Measurements from ENCODE around the gene CREB3L2.
"Not testable (repeated sequence)": the region's sequence is repeated elsewhere in the genome, so short reads cannot be mapped to it uniquely, and the experiment has no call there.

CREB3L2 gene

DNA sequence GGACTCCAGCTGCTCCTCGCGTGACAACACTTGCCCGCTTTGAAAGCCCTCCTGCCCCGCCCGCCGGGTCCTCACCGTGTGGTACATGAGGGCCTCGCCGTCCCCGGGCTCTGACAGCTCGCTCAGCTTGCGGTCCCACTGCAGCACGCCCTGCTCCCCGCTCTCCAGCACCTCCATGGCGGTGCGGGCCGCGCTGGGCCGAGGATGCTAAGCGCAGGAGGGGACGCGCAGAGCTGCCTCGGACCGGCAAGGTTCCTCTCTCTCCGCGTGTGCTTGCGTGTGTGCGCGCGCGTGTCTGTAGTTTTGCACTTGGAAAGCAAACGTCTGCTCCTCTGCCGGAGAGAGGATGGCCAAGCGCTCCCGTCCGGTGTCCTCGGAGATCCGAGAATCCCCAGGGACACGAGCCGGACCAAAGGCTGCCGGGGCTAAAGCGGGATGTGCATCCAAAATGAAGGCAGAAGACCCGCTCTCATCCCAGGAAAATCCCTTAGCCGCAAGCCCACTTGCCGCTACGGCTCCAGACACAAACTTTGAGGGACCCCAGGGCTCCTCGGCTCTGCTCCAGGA lies at the start of gene CREB3L2:
Gene CREB3L2, minus strand, starts transcription at position 558 of the 567 bp plus-strand sequence. Its CDS starts 381 bp downstream, at position 177.
- peak; percentile 35 for DNase-seq

- DNase-seq: no peak
Observed at GRCh38 chr7:138049505-138050116, 47.7 kb upstream of the CREB3L2 start.

DNA sequence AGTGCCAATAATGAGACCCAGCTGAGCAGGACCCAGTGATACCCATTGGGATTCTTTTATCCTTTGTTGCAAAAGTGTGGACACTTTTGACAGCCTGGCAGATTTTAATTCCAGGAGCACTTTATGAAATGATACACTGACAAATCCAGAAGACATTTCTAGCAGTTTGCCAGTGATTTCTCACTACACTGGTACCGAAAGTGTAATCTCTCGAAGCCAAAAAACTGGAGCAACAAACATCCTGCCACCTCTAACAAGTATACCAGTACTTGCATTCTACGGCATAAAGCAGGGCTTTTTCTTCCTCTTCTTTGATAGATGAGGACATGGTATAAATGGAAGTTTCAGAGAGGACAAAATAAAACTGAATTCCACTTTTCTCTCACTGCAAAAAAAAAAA lies 46.0 kb upstream of the CREB3L2 start:
- DNase-seq: no peak

- no peak for DNase-seq
Observed at GRCh38 chr7:138044897-138045296, 43.0 kb upstream of the CREB3L2 start.

DNA sequence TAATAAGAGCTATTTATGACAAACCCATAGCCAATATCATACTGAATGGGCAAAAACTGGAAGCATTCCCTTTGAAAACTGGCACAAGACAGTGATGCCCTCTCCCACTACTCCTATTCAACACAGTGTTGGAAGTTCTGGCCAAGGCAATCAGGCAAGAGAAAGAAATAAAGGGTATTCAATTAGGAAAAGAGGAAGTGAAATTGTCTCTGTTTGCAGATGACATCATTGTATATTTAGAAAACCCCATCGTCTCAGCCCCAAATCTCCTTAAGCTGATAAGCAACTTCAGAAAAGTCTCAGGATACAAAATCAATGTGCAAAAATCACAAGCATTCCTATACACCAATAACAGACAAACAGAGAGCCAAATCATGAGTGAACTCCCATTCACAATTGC lies 38.2 kb upstream of the CREB3L2 start:
- not testable (repeated sequence) for DNase-seq

DNA sequence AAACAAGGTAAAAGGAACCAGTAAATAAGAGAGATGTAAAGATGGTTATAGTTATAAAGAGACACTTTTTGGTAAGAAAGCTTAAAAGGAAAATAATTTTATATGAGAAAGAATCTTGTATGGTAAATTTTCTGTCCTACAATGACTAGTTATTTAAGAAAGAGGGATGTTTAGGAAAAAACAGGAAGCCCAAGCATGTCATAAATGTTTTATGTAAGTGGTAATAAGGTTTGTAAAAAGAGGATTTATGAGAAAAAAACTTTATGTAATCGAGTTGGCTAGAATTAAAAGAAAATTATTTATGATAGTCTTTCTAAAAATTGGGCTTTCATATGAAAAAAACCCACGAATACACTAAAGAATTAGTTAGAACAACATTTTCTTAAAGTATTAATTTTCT lies 34.2 kb upstream of the CREB3L2 start:
- DNase-seq: no peak

DNA sequence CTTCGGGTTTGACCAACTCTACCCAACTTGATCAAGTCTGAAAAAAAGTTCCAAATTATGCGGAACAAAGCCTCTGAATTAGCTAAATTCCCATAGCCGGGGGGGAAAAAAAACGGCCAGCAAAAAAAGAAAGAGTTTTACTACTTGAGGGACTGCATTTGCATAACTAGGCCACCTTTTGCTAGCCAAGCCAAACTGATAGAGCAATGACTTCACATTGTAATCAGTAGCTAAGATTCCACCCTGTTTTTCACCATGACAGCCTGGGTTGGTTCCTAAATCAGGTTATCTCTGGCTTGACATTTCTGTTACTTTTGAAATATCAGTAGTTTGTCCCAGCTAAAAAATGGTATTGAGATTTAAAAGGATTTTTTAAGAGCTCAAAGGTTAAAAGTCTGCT lies 31.4 kb upstream of the CREB3L2 start:
- no peak for DNase-seq

GRCh38 chr7:138032770-138033169 lies 30.9 kb upstream of the CREB3L2 start:
- no peak for DNase-seq

GRCh38 chr7:138032186-138032585 lies 30.3 kb upstream of the CREB3L2 start:
- no peak for DNase-seq

GRCh38 chr7:138030679-138031351 lies 28.9 kb upstream of the CREB3L2 start:
- DNase-seq: no peak

GRCh38 chr7:138029941-138030340 lies 28.1 kb upstream of the CREB3L2 start:
- DNase-seq: no peak

DNA sequence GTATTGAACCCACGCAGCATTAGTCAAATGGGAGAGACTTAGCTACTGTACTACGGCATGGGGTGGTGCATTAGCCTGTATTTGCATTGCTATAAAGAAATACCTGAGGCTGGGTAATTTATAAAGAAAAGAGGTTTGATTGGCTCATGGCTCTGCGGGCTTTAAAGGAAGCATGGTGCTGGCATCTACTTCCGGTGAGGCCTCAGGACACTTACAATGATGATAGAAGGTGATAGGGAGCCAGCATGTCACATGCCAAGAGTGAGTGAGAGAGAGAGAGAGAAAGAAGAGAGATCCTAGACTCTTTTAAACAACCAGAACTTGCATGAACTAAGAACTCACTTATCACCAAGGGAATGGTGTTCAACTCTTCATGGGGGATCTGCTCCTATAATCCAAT lies 27.2 kb upstream of the CREB3L2 start:
- DNase-seq: no peak

DNA sequence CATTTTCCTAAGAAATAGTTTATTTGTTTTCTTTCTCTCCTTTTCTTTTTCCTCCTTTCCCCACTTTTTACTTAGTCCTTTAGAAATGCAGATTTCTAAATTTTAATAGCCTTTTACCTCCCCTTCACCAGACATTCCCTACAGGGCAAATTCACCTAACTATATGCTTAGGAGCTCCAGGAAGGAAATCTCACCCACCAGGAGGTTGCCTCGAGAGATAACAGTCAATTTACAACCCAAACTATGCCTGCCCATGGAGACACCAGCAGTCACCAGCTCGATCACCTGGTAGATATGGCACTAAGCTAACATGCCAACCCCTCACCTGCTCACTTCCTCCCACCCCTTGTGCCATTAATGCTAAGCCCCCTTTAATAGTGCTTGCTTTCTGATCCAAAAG lies 25.2 kb upstream of the CREB3L2 start:
- no peak for DNase-seq

GRCh38 chr7:138025215-138026186 lies 23.6 kb upstream of the CREB3L2 start:
- DNase-seq: no peak

- no peak for DNase-seq
Observed at GRCh38 chr7:138024765-138025164, 22.9 kb upstream of the CREB3L2 start.

- no peak for DNase-seq
Observed at GRCh38 chr7:138024343-138024691, 22.4 kb upstream of the CREB3L2 start.

- no peak for DNase-seq
Observed at GRCh38 chr7:138023618-138024342, 21.9 kb upstream of the CREB3L2 start.

- no peak for DNase-seq
Observed at GRCh38 chr7:138021889-138022288, 20.0 kb upstream of the CREB3L2 start.

- no peak for DNase-seq
Observed at GRCh38 chr7:138017992-138018391, 16.1 kb upstream of the CREB3L2 start.

GRCh38 chr7:138015096-138015495 lies 13.2 kb upstream of the CREB3L2 start:
- DNase-seq: no peak

- no peak for DNase-seq
Observed at GRCh38 chr7:138014686-138015085, 12.8 kb upstream of the CREB3L2 start.

- DNase-seq: not testable (repeated sequence)
Observed at GRCh38 chr7:138014201-138014600, 12.3 kb upstream of the CREB3L2 start.

- no peak for DNase-seq
Observed at GRCh38 chr7:138009350-138009653, 7.4 kb upstream of the CREB3L2 start.
